Activated CD4-positive, alpha-beta T cell treated with anti-CD3 and anti-CD28 coated beads for 4 hours (primary cell): ENCODE results near the gene NXT1.
A peak's percentile ranks its signal among the peaks of the same experiment; 100 is the strongest.
"Not testable (repeated sequence)": the region's sequence is repeated elsewhere in the genome, so short reads cannot be mapped to it uniquely, and the experiment has no call there.

ENCODE experiments used
- DNase-seq, 2 donors: peaks; one replicate each; pipeline ENCODE4 v3.0.0-alpha.2; 2020

Gene NXT1

GRCh38 chr20:23331450-23332350 is 18.9 kb upstream of the NXT1 start:
- no peak for DNase-seq

- no peak for DNase-seq
These were observed 18.1 kb upstream of the NXT1 start for GRCh38 chr20:23332467-23332866.

GRCh38 chr20:23334111-23334510 is 16.5 kb upstream of the NXT1 start:
- no peak for DNase-seq

- DNase-seq, result no peak
These were observed 15.1 kb upstream of the NXT1 start for GRCh38 chr20:23335521-23335920.

- DNase-seq, result no peak
These were observed 14.1 kb upstream of the NXT1 start for GRCh38 chr20:23336476-23336875.

- no peak for DNase-seq
These were observed 13.3 kb upstream of the NXT1 start for GRCh38 chr20:23337312-23337711.

- DNase-seq, result no peak
These were observed 10.6 kb upstream of the NXT1 start for GRCh38 chr20:23339986-23340385.

GRCh38 chr20:23340524-23340923 is 10.1 kb upstream of the NXT1 start:
- DNase-seq, result peak in 1 of 2 donors; percentile 13

GRCh38 chr20:23341073-23341472 is 9.5 kb upstream of the NXT1 start:
- no peak for DNase-seq

- no peak for DNase-seq
These were observed 7.0 kb upstream of the NXT1 start for GRCh38 chr20:23343590-23343989.

- no peak for DNase-seq
These were observed 6.3 kb upstream of the NXT1 start for GRCh38 chr20:23344336-23344735.

- DNase-seq, result no peak
These were observed 4.6 kb upstream of the NXT1 start for GRCh38 chr20:23346002-23346401.

- DNase-seq, result no peak
These were observed 2.8 kb upstream of the NXT1 start for GRCh38 chr20:23347791-23348190.

GRCh38 chr20:23348510-23348909 is 2.1 kb upstream of the NXT1 start:
- DNase-seq, result not testable (repeated sequence)

GRCh38 chr20:23349338-23350195 is 1.0 kb upstream of the NXT1 start:
- DNase-seq, result peak; percentile 78 to 82

- peak; percentile 63 to 64 for DNase-seq
These were observed 580 bp downstream of the NXT1 start for GRCh38 chr20:23350904-23351838.

GRCh38 chr20:23356203-23356602 is 5.6 kb downstream of the NXT1 start:
- DNase-seq, result no peak

GRCh38 chr20:23357767-23358562 is 7.4 kb downstream of the NXT1 start:
- peak; percentile 99 to 100 for DNase-seq

GRCh38 chr20:23358563-23358906 is 7.9 kb downstream of the NXT1 start:
- no peak for DNase-seq

- no peak for DNase-seq
These were observed 8.5 kb downstream of the NXT1 start for GRCh38 chr20:23358923-23359593.

GRCh38 chr20:23360531-23360930 is 9.9 kb downstream of the NXT1 start:
- DNase-seq, result no peak
